GM19467 (cell line): ENCODE results near the gene TIMM17A.
"Not testable (repeated sequence)": the region's sequence is repeated elsewhere in the genome, so short reads cannot be mapped to it uniquely, and the experiment has no call there.

Experiments
- ATAC-seq: cut with Tn5 transposase; IDR thresholded peaks from one replicate; pipeline ENCODE4 v1.9.1; 2021; ENCODE audit warnings: mild to moderate bottlenecking, moderate library complexity; ENCODE audit not compliant: unreplicated experiment

TIMM17A gene

GRCh38 chr1:201939574-201939973 is 15.7 kb upstream of the TIMM17A start:
- no peak for ATAC-seq

GRCh38 chr1:201940316-201940715 is 15.0 kb upstream of the TIMM17A start:
- not testable (repeated sequence) for ATAC-seq

DNA sequence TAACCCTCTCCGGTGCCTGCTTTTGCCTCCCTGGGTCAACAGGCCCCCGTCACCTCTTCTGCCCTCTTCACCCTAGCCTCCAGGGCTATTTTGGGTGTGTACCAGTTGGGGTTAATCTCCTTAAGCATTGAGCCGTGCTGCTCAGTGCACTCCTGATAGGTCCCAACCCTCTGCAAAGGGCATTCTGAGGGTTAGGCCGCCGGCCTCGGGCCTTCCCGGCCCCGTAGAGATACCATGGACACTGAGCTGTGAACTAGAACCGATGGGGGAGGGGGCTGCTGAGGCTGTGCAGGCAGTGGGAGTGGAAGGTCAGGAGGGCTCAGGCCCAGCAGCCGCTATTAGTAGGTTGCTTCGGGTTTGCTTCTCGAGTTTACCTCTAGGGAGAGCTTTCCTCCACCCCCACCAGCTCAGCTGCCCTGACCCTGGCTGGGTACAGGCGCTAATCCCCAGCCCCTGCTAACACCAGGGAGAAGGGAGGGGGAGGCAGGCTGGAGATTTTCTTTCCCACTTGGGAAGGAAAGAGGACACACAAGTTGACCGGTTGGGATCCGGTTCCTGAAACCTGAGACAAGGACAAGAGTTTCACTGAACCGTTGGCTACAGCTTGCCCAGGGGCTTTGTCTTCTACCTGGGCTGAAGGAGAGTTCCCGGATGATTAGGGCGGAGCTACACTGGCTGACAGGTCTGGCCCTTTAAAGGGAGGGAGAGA is 13.7 kb upstream of the TIMM17A start:
- ATAC-seq, result no peak

DNA sequence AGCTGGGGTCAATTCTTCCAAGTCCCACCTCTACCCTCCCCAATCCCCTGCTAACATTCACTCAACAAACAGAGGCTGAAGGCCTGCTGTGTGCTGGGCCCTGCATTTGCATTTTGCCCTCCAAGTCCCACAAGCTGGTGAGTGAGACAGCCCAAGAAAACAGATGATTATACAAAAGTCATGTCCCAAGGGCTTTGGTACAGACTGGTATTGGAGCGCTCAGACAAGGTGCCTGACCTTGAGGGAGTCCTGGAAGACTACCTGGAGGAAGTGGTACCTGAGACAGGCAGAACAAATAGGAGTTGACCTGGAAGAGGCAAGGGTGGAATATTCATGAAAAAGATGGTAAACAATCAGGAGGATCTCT is 13.2 kb upstream of the TIMM17A start:
- ATAC-seq, result no peak

DNA sequence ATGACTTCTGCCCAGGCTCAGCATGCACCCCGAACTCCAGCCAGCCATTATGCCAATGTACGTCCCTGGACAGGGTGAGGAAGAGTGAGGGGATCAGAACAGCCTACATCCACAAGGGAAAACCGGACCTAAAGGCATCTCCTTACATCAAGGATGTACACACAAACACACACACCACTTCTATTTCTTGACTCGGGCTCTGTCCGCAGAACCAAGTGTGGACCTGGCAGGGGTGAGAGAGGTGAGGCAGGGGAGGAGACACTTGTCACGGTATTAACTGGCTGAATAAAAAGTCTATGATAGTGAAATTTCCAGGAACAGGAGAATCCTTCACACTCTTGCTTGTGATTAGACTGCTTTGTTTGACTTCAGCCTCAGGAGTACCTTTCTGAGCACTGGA is 11.3 kb upstream of the TIMM17A start:
- ATAC-seq, result no peak

GRCh38 chr1:201944639-201945038 is 10.7 kb upstream of the TIMM17A start:
- ATAC-seq, result no peak

DNA sequence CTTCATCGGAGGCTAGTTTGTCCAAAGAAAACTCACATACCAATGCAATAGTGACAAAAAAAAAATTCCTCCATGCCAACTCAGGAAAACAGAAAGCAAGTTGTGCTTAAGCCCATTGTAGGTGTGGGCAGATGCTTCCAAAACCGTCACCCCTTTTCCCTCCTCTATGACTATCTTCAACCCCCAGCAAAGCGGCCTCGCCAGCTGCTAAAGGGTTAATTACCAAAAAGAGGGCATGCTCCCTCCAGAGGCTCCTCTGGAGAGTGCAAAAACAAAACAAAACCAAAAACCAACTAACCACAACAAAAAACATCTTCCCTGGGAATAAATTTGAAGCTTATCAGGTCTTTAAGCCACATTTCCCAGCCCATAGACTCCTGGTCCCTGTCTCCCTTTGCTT is 10.1 kb upstream of the TIMM17A start:
- no peak for ATAC-seq

DNA sequence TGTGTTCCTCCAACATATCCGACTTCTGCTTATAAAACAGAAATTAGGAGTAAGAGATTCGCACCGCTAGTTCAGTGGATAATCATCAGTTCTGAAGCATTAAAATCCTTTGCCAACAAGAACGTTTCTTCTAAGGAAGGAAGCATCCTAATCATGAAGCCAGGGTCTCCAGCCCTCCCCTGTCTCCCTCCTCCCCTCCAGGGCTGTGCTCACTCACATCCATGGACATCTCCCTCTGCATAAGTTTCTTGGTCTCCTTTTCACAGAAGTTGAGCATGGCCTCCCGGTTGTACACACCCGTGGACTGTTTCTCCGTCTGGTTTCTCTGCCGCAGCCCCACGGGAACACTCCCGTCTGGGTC is 9.5 kb upstream of the TIMM17A start:
- ATAC-seq, result no peak

- no peak for ATAC-seq
Measured at GRCh38 chr1:201946224-201946908, 8.9 kb upstream of the TIMM17A start, which contains the start of gene LMOD1. TSS of gene LMOD1 (minus strand) at chr1:201946548. CDS start at chr1:201946340, 208 bp downstream.

DNA sequence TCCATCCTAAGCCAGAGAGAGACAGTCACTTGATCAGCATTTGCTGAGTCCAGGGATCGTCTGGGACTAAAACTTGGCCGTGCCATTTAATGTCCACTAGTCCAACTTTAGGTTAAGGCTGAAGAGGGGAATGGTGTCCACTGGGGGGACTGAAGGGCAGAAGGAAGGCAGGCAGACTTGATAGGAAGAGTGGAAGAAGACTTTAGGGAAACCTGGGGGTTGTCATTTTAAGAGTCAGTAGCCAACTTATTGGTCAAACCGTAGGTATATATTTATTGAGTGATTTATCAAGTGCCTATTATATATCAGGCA is 7.7 kb upstream of the TIMM17A start:
- ATAC-seq, result no peak

- ATAC-seq, result no peak
Measured at GRCh38 chr1:201949491-201949890, 5.8 kb upstream of the TIMM17A start.

- no peak for ATAC-seq
Measured at GRCh38 chr1:201954263-201955008, 867 bp upstream of the TIMM17A start.

- no peak for ATAC-seq
Measured at GRCh38 chr1:201955729-201956143, 433 bp downstream of the TIMM17A start.

DNA sequence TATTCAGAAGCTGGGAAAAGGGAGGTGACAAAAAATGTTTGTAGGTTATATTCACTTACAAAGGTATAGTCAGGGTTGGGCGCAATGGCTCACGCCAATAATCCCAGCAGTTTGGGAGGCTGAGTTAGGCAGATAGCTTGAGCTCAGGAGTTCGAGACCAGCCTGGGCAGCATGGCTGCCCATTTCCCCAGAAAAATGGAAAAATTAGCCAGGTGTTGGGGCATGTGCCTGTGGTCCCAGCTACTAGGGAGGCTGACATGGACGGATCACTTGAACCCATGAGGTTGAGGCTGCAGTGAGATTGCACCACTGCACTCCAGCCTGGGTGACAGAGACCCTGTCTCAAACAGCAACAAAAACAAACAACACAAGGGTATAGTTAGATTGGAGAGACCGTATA is 3.0 kb downstream of the TIMM17A start:
- no peak for ATAC-seq

DNA sequence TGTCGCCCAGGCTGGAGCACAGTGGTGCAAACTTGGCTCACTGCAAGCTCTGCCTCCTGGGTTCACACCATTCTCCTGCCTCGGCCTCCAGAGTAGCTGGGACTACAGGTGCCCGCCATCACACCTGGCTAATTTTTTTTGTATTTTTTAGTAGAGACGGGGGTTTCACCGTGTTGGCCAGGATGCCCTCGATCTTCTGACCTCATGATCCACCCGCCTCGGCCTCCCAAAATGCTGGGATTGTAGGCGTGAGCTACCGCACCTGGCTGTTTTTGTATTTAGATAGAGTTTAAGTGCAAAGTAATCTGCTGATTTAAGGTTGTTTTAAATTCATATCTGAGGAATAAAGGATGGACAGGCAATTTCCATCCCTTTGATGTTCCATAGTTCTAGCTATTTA is 7.1 kb downstream of the TIMM17A start:
- ATAC-seq, result not testable (repeated sequence)

- no peak for ATAC-seq
Measured at GRCh38 chr1:201964261-201964660, 9.0 kb downstream of the TIMM17A start.

DNA sequence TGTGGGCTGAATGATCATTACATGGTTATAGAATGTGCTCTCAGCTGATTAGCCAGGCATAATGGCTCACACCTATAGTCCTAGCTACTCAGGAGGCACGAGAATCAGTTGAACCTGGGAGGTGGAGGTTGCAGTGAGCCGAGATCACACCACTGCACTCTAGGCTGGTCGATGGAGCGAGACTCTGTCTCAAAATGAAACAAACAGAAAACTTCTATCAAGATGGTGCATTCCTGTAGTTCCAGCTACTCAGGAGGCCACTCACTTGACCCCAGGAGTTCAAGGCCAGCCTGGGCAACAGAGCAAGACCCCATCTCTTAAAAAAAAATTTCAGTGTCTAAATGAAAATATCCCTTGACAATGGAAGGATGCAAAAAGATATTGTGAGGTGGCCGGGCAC is 10.9 kb downstream of the TIMM17A start:
- ATAC-seq, result no peak

- no peak for ATAC-seq
Measured at GRCh38 chr1:201968202-201968925, 13.1 kb downstream of the TIMM17A start.

DNA sequence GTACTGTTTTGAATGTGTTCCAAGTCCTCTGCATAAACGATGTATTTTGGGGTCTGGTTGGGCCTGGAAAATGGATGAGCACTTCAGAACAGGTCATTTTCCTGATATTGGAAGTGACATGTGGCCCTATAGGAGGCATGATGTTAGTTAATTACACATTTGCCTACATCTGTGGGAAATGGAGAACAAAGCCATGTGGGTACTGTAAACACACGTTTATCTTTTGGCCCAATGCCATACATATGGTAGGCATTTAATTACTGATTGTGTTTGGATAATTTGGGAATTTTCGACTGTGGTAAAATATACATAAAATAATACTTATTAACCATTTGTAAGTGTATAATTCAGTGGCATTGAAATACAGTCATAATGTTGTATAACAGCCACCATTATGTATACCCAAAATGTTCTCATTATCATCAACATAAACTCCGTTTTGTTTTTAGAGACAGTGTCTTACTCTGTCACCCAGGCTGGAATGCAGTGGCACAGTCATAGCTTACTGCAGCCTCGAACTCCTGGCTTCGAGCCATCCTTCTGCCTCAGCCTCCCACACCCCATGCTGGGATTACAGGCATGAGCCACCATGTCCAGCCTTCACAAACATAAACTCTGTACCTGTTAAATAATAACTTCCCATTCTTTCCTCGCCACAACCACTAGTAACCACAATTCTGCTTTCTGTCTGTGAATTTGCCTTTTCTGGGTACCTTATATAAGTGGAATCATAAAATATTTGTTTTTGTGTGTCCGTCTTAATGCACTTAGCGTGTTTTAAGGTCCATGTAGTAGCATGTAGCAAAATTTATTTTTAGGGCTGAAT is 15.2 kb downstream of the TIMM17A start:
- ATAC-seq, result no peak

DNA sequence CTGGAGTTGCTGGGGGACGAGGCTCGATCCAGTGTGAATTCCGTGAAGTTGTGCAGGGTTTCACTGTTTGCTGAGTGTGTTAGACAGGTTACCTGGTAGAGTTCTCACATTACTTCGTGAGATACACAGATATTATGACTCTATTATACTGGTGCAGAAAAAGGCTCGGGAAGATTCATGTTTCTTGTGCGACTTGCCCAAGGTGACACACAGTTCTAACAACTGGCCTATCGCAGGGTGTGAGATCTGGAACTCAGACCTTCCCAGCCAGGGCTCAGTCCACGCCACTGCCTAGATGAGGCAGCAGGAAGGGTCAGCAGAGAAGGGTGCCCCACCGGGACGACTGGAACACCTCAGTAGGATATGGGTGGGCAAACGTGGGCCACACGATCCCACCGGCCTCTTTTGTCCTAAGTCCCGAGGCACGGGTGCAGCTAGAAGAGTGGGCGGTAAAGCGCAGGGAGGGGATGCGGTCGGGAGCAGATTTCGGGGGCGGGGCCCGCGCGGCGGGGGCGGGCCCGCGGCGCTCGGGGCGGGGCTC is 26.8 kb downstream of the TIMM17A start:
- ATAC-seq, result peak; percentile 79
